ENCODE data around the gene FAM98A. TPM values are rescaled to one million over a fixed set of nuclear protein-coding genes. Genes with fewer than 3 reads are reported as not detected.

FAM98A gene
- total RNA-seq, 2 donors from 2014 or later = 38.8 to 46.7 TPM

DNA sequence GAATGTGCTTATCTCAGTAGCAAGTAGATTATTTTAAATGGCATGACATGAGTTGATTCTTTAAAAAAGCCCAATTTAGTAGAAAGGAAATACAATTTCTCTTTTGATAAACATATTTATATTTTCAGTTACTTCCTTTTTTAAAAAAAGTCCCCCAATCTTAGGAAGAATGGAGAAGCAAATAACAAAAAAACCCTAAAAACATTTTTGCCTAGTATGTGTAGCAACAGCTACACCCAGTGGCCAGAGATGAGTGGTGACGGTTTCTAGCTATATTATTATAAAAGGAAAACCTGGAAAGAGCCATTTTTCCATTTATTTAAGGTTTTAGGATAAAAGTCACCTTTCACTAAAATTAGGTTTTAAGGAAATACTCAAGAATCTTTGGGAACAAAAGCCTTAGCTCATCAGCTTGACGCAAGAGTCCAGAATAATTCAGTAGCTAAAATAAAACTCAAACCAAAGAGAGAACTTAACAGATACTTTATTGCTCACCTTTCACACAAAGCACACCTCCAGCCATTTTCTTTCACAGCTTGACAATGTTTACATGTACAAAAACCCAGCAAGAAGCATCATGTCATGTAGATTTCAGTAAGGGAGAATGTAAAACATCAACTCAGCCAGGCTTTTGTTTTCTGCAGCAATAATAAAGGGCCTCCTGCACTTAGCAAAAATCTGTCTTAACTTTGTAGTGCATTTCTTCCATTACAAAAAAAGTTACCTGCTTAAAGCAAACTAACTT, 15.7 kb downstream of the FAM98A start:
- Histone ChIP-seq H3K4me1 (ENCODE audit: control insufficient read depth, insufficient read depth, low read length) (peaks cover 2% of the 10 kb centered on the region), H3K4me3 (ENCODE audit: low read length) (no peak overlapping the region), H3K27me3 (ENCODE audit: control insufficient read depth, insufficient read depth, low read length, poor library complexity, severe bottlenecking) (no peaks in the 10 kb centered on the region), H3K9ac (ENCODE audit: extremely low read depth, low read length, poor library complexity, severe bottlenecking) (no peak overlapping the region), H3K36me3 (ENCODE audit: control insufficient read depth, insufficient read depth, low read length) (peaks cover 47% of the 10 kb centered on the region), H3K9me3 (ENCODE audit: control insufficient read depth, low read length) (no peaks in the 10 kb centered on the region), H3K27ac (ENCODE audit: low read depth, low read length) (no peak overlapping the region)
- WGBS, 2 experiments (ENCODE audit: insufficient coverage in 1 of 2, insufficient read length in 1 of 2) = 15% methylated on average over 2 of the region's 2 CpGs; no CpG with 5 or more reads in 1 of the 2 experiments
- Mint-ChIP-seq H3K27me3 (ENCODE audit: insufficient read depth) (no peaks in the 10 kb centered on the region), H3K4me1 (peaks cover 11% of the 10 kb centered on the region), H3K4me3 (no peak overlapping the region), H3K27ac (peak overlapping the region; percentile 78), H3K9me3 (no peaks in the 10 kb centered on the region), H3K36me3 (ENCODE audit: low read depth) (peaks cover 22% of the 10 kb centered on the region)
- DNase-seq = peak; percentile 53
- TF ChIP-seq, protein P1, sequence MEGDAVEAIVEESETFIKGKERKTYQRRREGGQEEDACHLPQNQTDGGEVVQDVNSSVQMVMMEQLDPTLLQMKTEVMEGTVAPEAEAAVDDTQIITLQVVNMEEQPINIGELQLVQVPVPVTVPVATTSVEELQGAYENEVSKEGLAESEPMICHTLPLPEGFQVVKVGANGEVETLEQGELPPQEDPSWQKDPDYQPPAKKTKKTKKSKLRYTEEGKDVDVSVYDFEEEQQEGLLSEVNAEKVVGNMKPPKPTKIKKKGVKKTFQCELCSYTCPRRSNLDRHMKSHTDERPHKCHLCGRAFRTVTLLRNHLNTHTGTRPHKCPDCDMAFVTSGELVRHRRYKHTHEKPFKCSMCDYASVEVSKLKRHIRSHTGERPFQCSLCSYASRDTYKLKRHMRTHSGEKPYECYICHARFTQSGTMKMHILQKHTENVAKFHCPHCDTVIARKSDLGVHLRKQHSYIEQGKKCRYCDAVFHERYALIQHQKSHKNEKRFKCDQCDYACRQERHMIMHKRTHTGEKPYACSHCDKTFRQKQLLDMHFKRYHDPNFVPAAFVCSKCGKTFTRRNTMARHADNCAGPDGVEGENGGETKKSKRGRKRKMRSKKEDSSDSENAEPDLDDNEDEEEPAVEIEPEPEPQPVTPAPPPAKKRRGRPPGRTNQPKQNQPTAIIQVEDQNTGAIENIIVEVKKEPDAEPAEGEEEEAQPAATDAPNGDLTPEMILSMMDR (conservative IDR thresholded peaks at IDR 0.05) = peak; percentile 93

DNA sequence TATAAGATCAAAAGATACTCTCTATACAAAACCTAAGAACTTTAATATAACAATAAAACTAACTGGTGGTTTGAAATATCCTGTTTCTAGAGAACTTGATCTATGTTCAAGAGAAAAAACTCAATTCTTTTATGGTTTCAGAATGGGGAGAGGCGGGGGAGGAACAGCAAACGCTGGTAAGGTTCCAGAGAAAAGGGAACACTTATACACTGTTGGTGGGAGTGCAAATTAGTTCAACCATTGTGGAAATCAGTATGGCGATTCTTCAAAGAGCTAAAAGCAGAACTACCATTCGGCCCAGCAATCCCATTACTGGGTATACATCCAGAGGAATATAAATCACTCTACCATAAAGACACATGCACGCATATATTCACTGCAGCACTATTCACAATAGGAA, 17.2 kb downstream of the FAM98A start:
- TF ChIP-seq, protein P1 (conservative IDR thresholded peaks at IDR 0.05) = no peak
- Mint-ChIP-seq H3K27me3 (ENCODE audit: insufficient read depth) (no peaks in the 10 kb centered on the region), H3K27ac (no peak overlapping the region)

DNA sequence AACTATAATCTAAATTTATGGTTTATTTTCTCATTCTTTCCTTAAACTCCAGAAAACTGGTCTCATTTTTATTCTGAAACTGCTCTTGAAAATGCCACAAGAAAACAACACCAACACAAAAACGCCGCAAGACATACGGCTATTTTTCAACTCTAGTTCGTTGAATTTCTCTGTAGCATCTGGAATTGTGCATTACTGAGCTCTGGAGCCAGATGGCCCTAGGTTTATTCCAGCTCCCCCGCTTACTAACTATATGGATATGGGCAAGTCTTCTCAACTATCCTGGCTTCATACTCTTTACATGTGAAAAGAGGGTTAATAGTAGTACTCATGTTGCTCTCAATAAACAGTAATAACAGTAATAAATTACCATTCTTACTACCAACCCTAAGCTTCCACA, 19.9 kb downstream of the FAM98A start:
- no peak overlapping the region for H3K27ac Mint-ChIP-seq

More for the DNA sequence above, 17.2 kb downstream of the FAM98A start:
- H3K36me3 ChIP-seq (ENCODE audit: control insufficient read depth, insufficient read depth, low read length) = peaks cover 32% of the 10 kb centered on the region
- no peaks in the 10 kb centered on the region for H3K27me3 ChIP-seq (ENCODE audit: control insufficient read depth, insufficient read depth, low read length, poor library complexity, severe bottlenecking)
- H3K9me3 ChIP-seq (ENCODE audit: control insufficient read depth, low read length) = no peaks in the 10 kb centered on the region
- H3K9ac ChIP-seq (ENCODE audit: extremely low read depth, low read length, poor library complexity, severe bottlenecking) = no peak overlapping the region
- 83 to 89% methylated on average over 5 of the region's 5 CpGs for WGBS, 2 experiments (ENCODE audit: insufficient coverage in 1 of 2, insufficient read length in 1 of 2)
- no peak overlapping the region for H3K27ac ChIP-seq (ENCODE audit: low read depth, low read length)
- Mint-ChIP-seq H3K4me1 (peaks cover 11% of the 10 kb centered on the region), H3K9me3 (no peaks in the 10 kb centered on the region), H3K4me3 (no peak overlapping the region), H3K36me3 (ENCODE audit: low read depth) (peaks cover 18% of the 10 kb centered on the region)
- DNase-seq = no peak
- H3K4me3 ChIP-seq (ENCODE audit: low read length) = no peak overlapping the region
- H3K4me1 ChIP-seq (ENCODE audit: control insufficient read depth, insufficient read depth, low read length) = peaks cover 2% of the 10 kb centered on the region

More for the DNA sequence above, 19.9 kb downstream of the FAM98A start:
- DNase-seq = no peak
- Histone ChIP-seq H3K27me3 (ENCODE audit: control insufficient read depth, insufficient read depth, low read length, poor library complexity, severe bottlenecking) (no peaks in the 10 kb centered on the region), H3K27ac (ENCODE audit: low read depth, low read length) (no peak overlapping the region), H3K9ac (ENCODE audit: extremely low read depth, low read length, poor library complexity, severe bottlenecking) (no peak overlapping the region), H3K36me3 (ENCODE audit: control insufficient read depth, insufficient read depth, low read length) (peaks cover 8% of the 10 kb centered on the region), H3K4me1 (ENCODE audit: control insufficient read depth, insufficient read depth, low read length) (peaks cover 2% of the 10 kb centered on the region), H3K9me3 (ENCODE audit: control insufficient read depth, low read length) (no peaks in the 10 kb centered on the region), H3K4me3 (ENCODE audit: low read length) (no peak overlapping the region)
- no peaks in the 10 kb centered on the region for H3K9me3 Mint-ChIP-seq
- no peak overlapping the region for H3K4me3 Mint-ChIP-seq
- 95 to 98% methylated on average over 4 to 5 of the region's 5 CpGs for WGBS, 2 experiments (ENCODE audit: insufficient coverage in 1 of 2, insufficient read length in 1 of 2)
- H3K27me3 Mint-ChIP-seq (ENCODE audit: insufficient read depth) = no peaks in the 10 kb centered on the region
- peaks cover 11% of the 10 kb centered on the region for H3K4me1 Mint-ChIP-seq
- H3K36me3 Mint-ChIP-seq (ENCODE audit: low read depth) = no peaks in the 10 kb centered on the region
- TF ChIP-seq, protein P1 (conservative IDR thresholded peaks at IDR 0.05) = no peak

All from endodermal cell (in vitro differentiated cells).